Common myeloid progenitor, CD34-positive (primary cell): Measurements from ENCODE around the gene OR4Q3.
"Not testable (repeated sequence)": the region's sequence is repeated elsewhere in the genome, so short reads cannot be mapped to it uniquely, and the experiment has no call there.

ENCODE experiments used
- CTCF ChIA-PET: fragments of 350-600 bp; sonication (Branson Sonifier 250); formaldehyde crosslinking; loops from one replicate; lab custom pipeline; 2021; ENCODE audit warnings: antibody characterized with exemption; lab: Charles Lee
- POLR2A ChIA-PET: fragments of 350-600 bp; sonication (Branson Sonifier 250); formaldehyde crosslinking; loops from one replicate; lab custom pipeline; 2021; ENCODE audit warnings: antibody characterized with exemption; lab: Charles Lee
- DNase-seq, 3 donors: peaks; one replicate each; pipeline versions ENCODE4 v3.0.0 to v3.0.0-alpha.2; 2013
- H3K27ac ChIP-seq, 2 experiments: 1 replicate in 1 of 2; 2 replicates in 1 of 2; pipeline ENCODE4 v1.7.0; 2013; ENCODE audit warnings: inconsistent platforms in 2 of 2, low read length in 2 of 2, mild to moderate bottlenecking in 2 of 2, low read depth in 1 of 2, moderate library complexity in 1 of 2; ENCODE audit not compliant: severe bottlenecking in 2 of 2, insufficient read depth in 1 of 2, poor library complexity in 1 of 2
- H3K27me3 ChIP-seq, 5 experiments: replicated peaks in 2 of 5; 1 replicate in 3 of 5; 2 replicates in 2 of 5; pipeline versions ENCODE4 v1.6.1 to v1.7.0; 2013; ENCODE audit warnings: low read length in 4 of 5, mild to moderate bottlenecking in 2 of 5, moderate library complexity in 2 of 5, inconsistent platforms in 1 of 5; ENCODE audit not compliant: insufficient read depth in 5 of 5, control insufficient read depth in 4 of 5
- H3K36me3 ChIP-seq, 4 experiments: 1 replicate in 2 of 4; 2 replicates in 2 of 4; pipeline versions ENCODE4 v1.6.1 to v1.7.0; 2013; ENCODE audit warnings: low read length in 3 of 4, control low read depth in 1 of 4, mild to moderate bottlenecking in 1 of 4; ENCODE audit not compliant: control insufficient read depth in 4 of 4, insufficient read depth in 4 of 4
- H3K4me1 ChIP-seq, 4 experiments: 1 replicate in 3 of 4; 2 replicates in 1 of 4; pipeline versions ENCODE4 v1.6.1 to v1.7.1; 2013; ENCODE audit warnings: low read length in 3 of 4, mild to moderate bottlenecking in 3 of 4, control low read depth in 1 of 4, inconsistent platforms in 1 of 4, moderate library complexity in 1 of 4; ENCODE audit not compliant: control insufficient read depth in 4 of 4, insufficient read depth in 4 of 4; ENCODE audit errors: control extremely low read depth in 1 of 4
- H3K4me3 ChIP-seq, 7 experiments: 1 replicate in 4 of 7; 2 replicates in 3 of 7; pipeline versions ENCODE4 v1.5.1 to v1.7.0; 2013; ENCODE audit warnings: mild to moderate bottlenecking in 7 of 7, low read length in 6 of 7, moderate library complexity in 6 of 7, inconsistent platforms in 2 of 7, low read depth in 2 of 7, control low read depth in 1 of 7; ENCODE audit not compliant: insufficient read depth in 4 of 7, control insufficient read depth in 1 of 7; ENCODE audit errors: extremely low read depth in 1 of 7
- H3K9me3 ChIP-seq, 5 experiments: 1 replicate in 4 of 5; 2 replicates in 1 of 5; pipeline versions ENCODE4 v1.6.1 to v1.7.1; 2013; ENCODE audit warnings: low read length in 4 of 5, mild to moderate bottlenecking in 2 of 5, inconsistent platforms in 1 of 5, low read depth in 1 of 5, moderate library complexity in 1 of 5; ENCODE audit not compliant: control insufficient read depth in 4 of 5, insufficient read depth in 2 of 5; ENCODE audit errors: control extremely low read depth in 1 of 5
- WGBS: methylation state at CpG from one replicate; pipeline ENCODE4 v1.1.5; 2013; ENCODE audit not compliant: insufficient coverage; 5-methylcytosine and 5-hydroxymethylcytosine counted together

Gene OR4Q3

GRCh38 chr14:19771895-19772430 lies 28.6 kb downstream of the OR4Q3 start:
- H3K4me3 ChIP-seq: no peak overlapping the region
- H3K9me3 ChIP-seq: peaks cover 0 to 14% (median 10%) of the 10 kb centered on the region in 5 experiments
- DNase-seq: no peak
- WGBS: no CpG with 5 or more reads among the region's 1 CpG
- POLR2A ChIA-PET: no interaction called here
- no peaks in the 10 kb centered on the region for H3K27me3 ChIP-seq
- no peak overlapping the region for H3K27ac ChIP-seq
- no peaks in the 10 kb centered on the region for H3K36me3 ChIP-seq
- CTCF ChIA-PET: no interaction called here
- no peaks in the 10 kb centered on the region for H3K4me1 ChIP-seq

- H3K36me3 ChIP-seq, H3K27ac ChIP-seq, H3K4me1 ChIP-seq, H3K4me3 ChIP-seq, H3K27me3 ChIP-seq, CTCF ChIA-PET, POLR2A ChIA-PET, DNase-seq: not testable (repeated sequence)
- peaks cover 0 to 14% (median 10%) of the 10 kb centered on the region in 5 experiments for H3K9me3 ChIP-seq
- WGBS: no CpG with 5 or more reads among the region's 2 CpGs
These were observed 29.1 kb downstream of the OR4Q3 start for GRCh38 chr14:19772454-19772853.

- H3K36me3 ChIP-seq, H3K27me3 ChIP-seq, POLR2A ChIA-PET, DNase-seq, H3K27ac ChIP-seq, CTCF ChIA-PET, H3K4me3 ChIP-seq, H3K4me1 ChIP-seq: not testable (repeated sequence)
- peaks cover 0 to 14% (median 10%) of the 10 kb centered on the region in 5 experiments for H3K9me3 ChIP-seq
- WGBS: 40% methylated on average over 1 of the region's 1 CpG
These were observed 29.8 kb downstream of the OR4Q3 start, which contains the start of gene OR4M1 for GRCh38 chr14:19773204-19773603. OR4M1 (plus strand) TSS chr14:19773504; CDS start chr14:19780323, 6,819 bp downstream.

GRCh38 chr14:19775587-19775986 lies 32.2 kb downstream of the OR4Q3 start:
- no peaks in the 10 kb centered on the region for H3K36me3 ChIP-seq
- H3K4me3 ChIP-seq: no peak overlapping the region
- no CpG with 5 or more reads among the region's 1 CpG for WGBS
- H3K27ac ChIP-seq: no peak overlapping the region
- no peaks in the 10 kb centered on the region for H3K4me1 ChIP-seq
- DNase-seq: no peak
- CTCF ChIA-PET: no interaction called here
- H3K9me3 ChIP-seq: peaks cover 0 to 14% (median 10%) of the 10 kb centered on the region in 5 experiments
- no peaks in the 10 kb centered on the region for H3K27me3 ChIP-seq
- POLR2A ChIA-PET: no interaction called here

GRCh38 chr14:19785848-19786247 lies 42.5 kb downstream of the OR4Q3 start:
- H3K9me3 ChIP-seq, H3K4me1 ChIP-seq, CTCF ChIA-PET: not testable (repeated sequence)

GRCh38 chr14:19787318-19787717 lies 43.9 kb downstream of the OR4Q3 start:
- POLR2A ChIA-PET, CTCF ChIA-PET, H3K4me1 ChIP-seq, H3K36me3 ChIP-seq, H3K4me3 ChIP-seq, H3K9me3 ChIP-seq, H3K27ac ChIP-seq, H3K27me3 ChIP-seq, DNase-seq: not testable (repeated sequence)
- WGBS: no CpG with 5 or more reads among the region's 6 CpGs

More at GRCh38 chr14:19785848-19786247, 42.5 kb downstream of the OR4Q3 start:
- H3K27ac ChIP-seq, H3K36me3 ChIP-seq, H3K27me3 ChIP-seq, POLR2A ChIA-PET, H3K4me3 ChIP-seq, DNase-seq: not testable (repeated sequence)
- WGBS: 94% methylated on average over 10 of the region's 16 CpGs

- WGBS: 70% methylated on average over 5 of the region's 7 CpGs
- POLR2A ChIA-PET, CTCF ChIA-PET: not testable (repeated sequence)
These were observed 44.8 kb downstream of the OR4Q3 start for GRCh38 chr14:19788150-19788549.

More at GRCh38 chr14:19788150-19788549, 44.8 kb downstream of the OR4Q3 start:
- not testable (repeated sequence) for DNase-seq, H3K4me3 ChIP-seq, H3K27me3 ChIP-seq, H3K4me1 ChIP-seq, H3K9me3 ChIP-seq, H3K36me3 ChIP-seq, H3K27ac ChIP-seq
